Adrenal gland (tissue), 5 donors: ENCODE results near the gene DOCK3.
"Not testable (repeated sequence)": the region's sequence is repeated elsewhere in the genome, so short reads cannot be mapped to it uniquely, and the experiment has no call there.

Experiments
- CTCF ChIP-seq, 6 experiments: fragments of 450-650 bp in 4 of 6; fragments of 200-600 bp in 2 of 6; sonication (generic) in 1 of 6; IDR thresholded peaks; 1 replicate in 5 of 6; 2 replicates in 1 of 6; pipeline versions ENCODE4 v1.5.1 to v1.8.0; 2016 to 2021; ENCODE audit warnings: antibody characterized with exemption in 6 of 6, mild to moderate bottlenecking in 2 of 6, moderate library complexity in 1 of 6
- POLR2A ChIP-seq, 2 donors: fragments of 450-650 bp; IDR thresholded peaks; one replicate each; pipeline ENCODE4 v1.6.1; 2017; ENCODE audit warnings: antibody characterized with exemption in 2 of 2, mild to moderate bottlenecking in 2 of 2, moderate library complexity in 1 of 2
- donor health status: DM: no; HTN: no; CAD: no.

DNA sequence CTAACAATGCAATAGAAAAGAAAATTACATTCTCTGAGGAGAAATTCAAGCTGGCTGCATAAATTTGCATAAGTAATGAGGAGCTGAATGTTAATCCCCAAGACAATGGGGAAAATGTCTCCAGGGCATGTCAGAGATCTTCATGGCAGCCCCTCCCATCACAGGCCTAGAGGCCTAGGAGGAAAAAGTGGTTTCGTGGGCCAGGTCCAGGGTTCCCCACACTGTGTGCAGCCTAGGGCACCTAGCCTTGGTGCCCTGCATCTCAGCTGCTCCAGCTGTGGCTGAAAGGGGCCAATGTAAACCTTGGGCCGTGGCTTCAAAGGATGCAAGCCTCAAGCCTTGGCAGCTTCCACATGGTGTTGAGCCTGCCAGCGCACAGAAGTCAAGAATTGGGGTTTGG is 511.7 kb downstream of the DOCK3 start:
- not testable (repeated sequence) for TF ChIP-seq CTCF, POLR2A (IDR thresholded peaks at IDR 0.05)
